CD4-positive, alpha-beta T cell treated with Interleukin-6 for 4 hours (primary cell): ENCODE results near the gene PMIS2.

Source experiments
- DNase-seq: peaks from one replicate; pipeline ENCODE4 v3.0.0-alpha.2; 2020; ENCODE audit warnings: mixed read lengths

Gene PMIS2

GRCh38 chr19:35633727-35634440, 47.9 kb downstream of the PMIS2 start:
- no peak for DNase-seq

DNA sequence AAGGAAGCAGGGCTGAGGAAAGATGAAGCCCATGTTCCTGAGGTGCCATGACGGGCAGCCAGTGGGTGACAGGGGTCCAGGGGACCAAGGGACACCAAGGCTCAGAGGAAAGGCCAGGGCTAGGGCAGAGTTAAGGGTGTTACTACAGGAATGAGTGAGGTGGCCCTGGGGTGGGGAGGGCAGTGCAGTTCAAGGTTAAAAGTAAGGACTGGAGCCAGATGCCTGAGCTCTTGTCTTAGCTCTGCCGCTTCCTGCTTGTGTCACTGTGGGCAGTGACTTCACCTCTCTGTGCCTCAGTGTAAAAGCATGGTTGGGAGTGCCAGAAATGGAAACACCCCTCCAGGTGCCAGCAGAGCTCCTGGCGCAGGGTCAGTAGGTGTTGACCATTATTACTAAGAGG, 50.7 kb downstream of the PMIS2 start:
- no peak for DNase-seq
